ENCODE measurements around the gene PODNL1.

PODNL1 gene

DNA sequence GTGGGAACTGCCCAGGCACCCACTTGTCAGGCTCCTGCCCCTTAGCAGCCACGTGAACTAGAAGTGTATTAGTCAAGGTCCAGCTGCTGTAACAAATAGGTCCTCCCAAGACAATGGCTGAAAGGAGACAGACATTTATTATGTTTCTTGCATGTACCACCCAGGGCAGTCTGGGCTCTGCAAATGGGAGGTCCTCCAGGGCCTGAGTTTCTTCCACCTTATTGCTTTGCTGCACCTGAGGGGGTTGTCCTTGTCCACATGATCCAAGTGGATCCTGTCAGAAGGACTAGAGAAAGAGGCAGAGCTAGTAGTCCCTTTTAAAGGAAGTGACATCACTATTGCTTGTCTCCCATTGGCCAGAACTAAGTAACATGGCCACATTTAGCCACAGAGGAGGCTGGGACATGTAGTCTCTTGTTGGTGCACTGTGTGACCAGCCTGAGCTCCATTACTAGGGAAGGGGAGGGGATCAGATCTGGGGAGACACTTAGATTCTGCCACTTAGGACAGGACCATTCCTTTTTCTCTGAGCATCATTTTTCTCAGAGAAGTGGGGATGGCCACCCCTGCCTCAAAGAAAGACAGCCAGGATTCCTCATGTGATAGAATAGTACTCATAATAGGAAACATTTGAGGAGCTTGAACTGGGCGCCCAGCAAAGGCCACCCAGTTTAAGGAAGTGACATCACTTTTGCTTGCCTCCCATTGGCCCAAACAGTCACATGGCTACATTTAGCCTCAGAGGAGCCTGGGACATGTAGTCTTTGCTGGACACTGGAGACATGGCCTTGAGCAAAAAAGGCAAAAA lies 17.1 kb downstream of the PODNL1 start:
- TF ChIP-seq, protein P1, sequence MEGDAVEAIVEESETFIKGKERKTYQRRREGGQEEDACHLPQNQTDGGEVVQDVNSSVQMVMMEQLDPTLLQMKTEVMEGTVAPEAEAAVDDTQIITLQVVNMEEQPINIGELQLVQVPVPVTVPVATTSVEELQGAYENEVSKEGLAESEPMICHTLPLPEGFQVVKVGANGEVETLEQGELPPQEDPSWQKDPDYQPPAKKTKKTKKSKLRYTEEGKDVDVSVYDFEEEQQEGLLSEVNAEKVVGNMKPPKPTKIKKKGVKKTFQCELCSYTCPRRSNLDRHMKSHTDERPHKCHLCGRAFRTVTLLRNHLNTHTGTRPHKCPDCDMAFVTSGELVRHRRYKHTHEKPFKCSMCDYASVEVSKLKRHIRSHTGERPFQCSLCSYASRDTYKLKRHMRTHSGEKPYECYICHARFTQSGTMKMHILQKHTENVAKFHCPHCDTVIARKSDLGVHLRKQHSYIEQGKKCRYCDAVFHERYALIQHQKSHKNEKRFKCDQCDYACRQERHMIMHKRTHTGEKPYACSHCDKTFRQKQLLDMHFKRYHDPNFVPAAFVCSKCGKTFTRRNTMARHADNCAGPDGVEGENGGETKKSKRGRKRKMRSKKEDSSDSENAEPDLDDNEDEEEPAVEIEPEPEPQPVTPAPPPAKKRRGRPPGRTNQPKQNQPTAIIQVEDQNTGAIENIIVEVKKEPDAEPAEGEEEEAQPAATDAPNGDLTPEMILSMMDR (IDR thresholded peaks at IDR 0.05; ENCODE audit: unreplicated experiment in 3 of 3) = no peak
- H3K27me3 Mint-ChIP-seq (ENCODE audit: low read depth) = no peaks in the 10 kb centered on the region
- no peak overlapping the region for H3K4me3 Mint-ChIP-seq
- H3K4me1 Mint-ChIP-seq = no peaks in the 10 kb centered on the region
- no peaks in the 10 kb centered on the region for H3K9me3 Mint-ChIP-seq
- peaks cover 61% of the 10 kb centered on the region for H3K36me3 Mint-ChIP-seq (ENCODE audit: low read depth)
- H3K27ac Mint-ChIP-seq = no peak overlapping the region

DNA sequence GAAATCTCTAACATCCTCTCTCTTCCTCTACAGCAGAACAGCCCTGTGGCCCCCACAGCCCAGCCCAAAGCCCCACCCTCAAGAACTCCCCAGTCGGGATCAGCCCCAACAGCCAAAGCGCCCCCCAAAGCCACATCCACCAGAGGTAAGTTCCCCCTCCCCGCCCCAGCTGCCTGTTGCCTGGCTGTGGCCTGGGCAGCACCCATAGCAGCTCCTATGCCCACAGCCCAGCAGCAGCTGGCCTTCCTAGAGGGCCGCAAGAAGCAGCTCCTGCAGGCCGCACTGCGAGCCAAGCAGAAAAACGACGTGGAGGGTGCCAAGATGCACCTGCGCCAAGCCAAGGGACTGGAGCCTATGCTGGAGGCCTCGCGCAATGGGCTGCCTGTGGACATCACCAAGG lies 17.7 kb downstream of the PODNL1 start:
- Mint-ChIP-seq H3K36me3 (ENCODE audit: low read depth) (peaks cover 61% of the 10 kb centered on the region), H3K4me1 (no peaks in the 10 kb centered on the region), H3K27me3 (ENCODE audit: low read depth) (no peaks in the 10 kb centered on the region), H3K27ac (no peak overlapping the region), H3K9me3 (no peaks in the 10 kb centered on the region), H3K4me3 (no peak overlapping the region)
- TF ChIP-seq, protein P1 (IDR thresholded peaks at IDR 0.05; ENCODE audit: unreplicated experiment in 3 of 3) = no peak

DNA sequence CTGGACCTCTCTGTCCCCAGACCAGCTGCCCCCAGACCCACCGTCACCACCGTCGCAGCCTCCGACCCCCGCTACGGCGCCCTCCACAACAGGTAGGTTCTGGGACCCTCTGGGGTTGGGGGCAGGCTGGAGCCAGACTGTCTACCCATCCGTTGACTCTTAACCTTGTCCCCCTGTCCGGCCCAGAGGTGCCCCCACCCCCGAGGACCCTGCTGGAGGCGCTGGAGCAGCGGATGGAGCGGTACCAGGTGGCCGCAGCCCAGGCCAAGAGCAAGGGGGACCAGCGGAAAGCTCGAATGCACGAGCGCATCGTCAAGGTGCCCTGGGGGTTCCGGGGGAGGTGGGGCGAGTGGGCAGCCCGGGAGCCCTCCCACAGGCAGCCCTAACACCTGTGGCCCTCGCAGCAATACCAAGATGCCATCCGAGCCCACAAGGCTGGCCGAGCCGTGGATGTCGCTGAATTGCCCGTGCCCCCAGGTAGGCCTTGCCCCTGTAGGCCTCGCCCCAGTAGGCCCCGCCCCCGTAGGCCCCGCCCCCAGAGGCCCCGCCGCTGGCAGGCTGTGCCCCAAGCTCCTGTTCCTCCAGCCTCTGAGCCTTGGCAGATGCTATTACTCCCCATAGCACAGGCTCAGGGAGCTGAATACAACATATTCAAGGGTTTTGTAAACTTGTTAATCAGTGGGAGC lies 19.3 kb downstream of the PODNL1 start:
- H3K9me3 Mint-ChIP-seq = no peaks in the 10 kb centered on the region
- no peaks in the 10 kb centered on the region for H3K4me1 Mint-ChIP-seq
- H3K36me3 Mint-ChIP-seq (ENCODE audit: low read depth) = peaks cover 59% of the 10 kb centered on the region
- TF ChIP-seq, protein P1 (IDR thresholded peaks at IDR 0.05; ENCODE audit: unreplicated experiment in 3 of 3) = no peak
- no peak overlapping the region for H3K27ac Mint-ChIP-seq
- H3K4me3 Mint-ChIP-seq = no peak overlapping the region
- no peaks in the 10 kb centered on the region for H3K27me3 Mint-ChIP-seq (ENCODE audit: low read depth)

DNA sequence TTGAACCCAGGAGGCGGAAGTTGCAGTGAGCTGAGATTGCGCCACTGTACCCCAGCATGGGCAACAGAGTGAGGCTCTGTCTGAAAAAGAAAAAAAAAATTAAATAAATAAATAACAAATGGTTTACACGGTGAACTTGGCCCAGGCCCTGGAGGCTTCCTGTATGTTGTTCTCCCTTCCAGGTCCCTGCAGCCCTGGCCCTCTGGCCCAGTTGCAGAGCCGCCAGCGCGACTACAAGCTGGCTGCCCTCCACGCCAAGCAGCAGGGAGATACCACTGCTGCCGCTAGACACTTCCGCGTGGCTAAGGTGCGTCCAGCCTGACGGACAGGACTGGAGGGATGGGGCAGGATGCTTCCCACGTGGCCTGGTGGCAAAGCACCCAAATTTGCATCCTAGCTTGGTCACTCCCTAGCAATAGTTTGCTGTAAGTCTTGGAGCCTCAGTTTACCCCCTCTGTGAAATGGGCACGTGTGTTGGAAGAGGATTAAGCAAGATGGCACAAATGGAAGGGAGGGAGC lies 20.3 kb downstream of the PODNL1 start:
- H3K27ac Mint-ChIP-seq = no peak overlapping the region
- H3K27me3 Mint-ChIP-seq (ENCODE audit: low read depth) = no peaks in the 10 kb centered on the region
- TF ChIP-seq, protein P1 (IDR thresholded peaks at IDR 0.05; ENCODE audit: unreplicated experiment in 3 of 3) = no peak
- no peaks in the 10 kb centered on the region for H3K4me1 Mint-ChIP-seq
- no peaks in the 10 kb centered on the region for H3K9me3 Mint-ChIP-seq
- H3K4me3 Mint-ChIP-seq = no peak overlapping the region
- H3K36me3 Mint-ChIP-seq (ENCODE audit: low read depth) = peaks cover 59% of the 10 kb centered on the region

DNA sequence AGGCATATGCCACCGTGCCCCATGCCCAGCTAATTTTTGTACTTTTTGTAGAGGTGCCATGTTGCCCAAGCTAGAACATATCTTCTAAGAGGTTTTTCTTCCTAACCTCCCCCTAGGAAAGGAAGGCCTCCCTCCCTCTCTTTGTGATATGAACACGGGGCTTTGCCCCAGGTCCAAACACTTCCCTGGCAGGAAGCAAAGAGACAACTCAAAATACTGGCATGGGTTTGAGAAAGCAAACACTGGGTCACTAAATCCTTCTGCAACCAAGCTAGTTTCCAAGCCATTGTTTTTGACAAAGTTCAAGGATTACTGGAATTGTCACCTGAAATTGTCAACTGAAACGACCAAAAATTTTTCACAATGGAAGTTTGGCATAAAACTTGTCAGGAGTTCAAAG lies 23.4 kb downstream of the PODNL1 start:
- H3K36me3 Mint-ChIP-seq (ENCODE audit: low read depth) = peaks cover 46% of the 10 kb centered on the region
- TF ChIP-seq, protein P1 (IDR thresholded peaks at IDR 0.05; ENCODE audit: unreplicated experiment in 3 of 3) = no peak
- H3K9me3 Mint-ChIP-seq = no peaks in the 10 kb centered on the region
- H3K27ac Mint-ChIP-seq = no peak overlapping the region
- no peaks in the 10 kb centered on the region for H3K27me3 Mint-ChIP-seq (ENCODE audit: low read depth)
- H3K4me3 Mint-ChIP-seq = no peak overlapping the region
- no peaks in the 10 kb centered on the region for H3K4me1 Mint-ChIP-seq
